K562 (cell line): ENCODE measurements around the gene B3GAT3. TPM values are rescaled to one million over a fixed set of nuclear protein-coding genes. Genes with fewer than 3 reads are reported as not detected.

Experiments
- CXXC5 ChIP-seq: fragments of 250-450 bp; sonication (Bioruptor Pico); IDR thresholded peaks from 2 replicates; pipeline ENCODE4 v1.8.0; 2022; ENCODE audit warnings: inconsistent platforms, mild to moderate bottlenecking, moderate library complexity
- EP400 ChIP-seq: fragments of 450-650 bp; IDR thresholded peaks from 2 replicates; pipeline ENCODE4 v1.6.1; 2017; ENCODE audit warnings: antibody characterized with exemption, mild to moderate bottlenecking, moderate library complexity
- ETV1 ChIP-seq: fragments of 450-650 bp; conservative IDR thresholded peaks from 2 replicates; pipeline ENCODE4 v1.6.1; 2016; ENCODE audit warnings: missing genetic modification characterization, control low read depth, low read depth, missing compliant biosample characterization
- KAT7 ChIP-seq: sonication (generic); formaldehyde crosslinking; IDR thresholded peaks from 2 replicates; pipeline ENCODE4 v1.8.0; 2022; ENCODE audit warnings: missing genetic modification reagents, mild to moderate bottlenecking, borderline replicate concordance
- RBM39 ChIP-seq: fragments of 200-400 bp; formaldehyde crosslinking; optimal IDR thresholded peaks from 2 replicates; pipeline ENCODE3; 2018; ENCODE audit warnings: low read depth, low read length
- SMC3 ChIP-seq: conservative IDR thresholded peaks from 2 replicates; pipeline ENCODE4 v1.6.1; 2011; ENCODE audit warnings: low read depth, low read length, improper control_type of control experiment; ENCODE audit not compliant: insufficient read depth
- SUPT5H ChIP-seq: fragments of 450-650 bp; IDR thresholded peaks from 2 replicates; pipeline ENCODE4 v1.6.1; 2016
- ZNF134 ChIP-seq: fragments of 250-450 bp; sonication (Bioruptor Pico); conservative IDR thresholded peaks from 2 replicates; pipeline ENCODE4 v1.4.0; 2020
- polyA plus RNA-seq, 8 experiments: library from polyadenylated mRNA; depleted of rRNA in 4 of 8; stranded (reverse) in 5 of 8; unstranded in 3 of 8; fragments of >200 nt; fragmentation: Nextera tagmentation in 2 of 8; fragmentation: Illumina TruSeq in 1 of 8; extraction: Ambion mirVana in 2 of 8; extraction: Trizol in 1 of 8; gene quantifications; 2 replicates each; pipeline versions ENCODE4 v1.2.1 to v1.2.3, GENCODE V29; 2011 to 2014; ENCODE audit warnings: inconsistent platforms in 1 of 8, missing spikeins in 1 of 8
- total RNA-seq, 7 experiments: library from RNA; depleted of rRNA in 6 of 7; stranded (reverse); fragments of >200 nt in 6 of 7; fragmentation: Illumina TruSeq in 2 of 7; extraction: Trizol in 2 of 7; gene quantifications; 2 replicates each; pipeline versions ENCODE4 v1.2.1 to v1.2.3, GENCODE V29; 2011 to 2021; ENCODE audit warnings: low replicate concordance in 1 of 7
- TF ChIP-seq, protein P1 (sequence below), 2 experiments: fragments of 450-650 bp in 1 of 2; IDR thresholded peaks; 2 replicates each; pipeline ENCODE4 v1.6.1; 2011 to 2017; ENCODE audit warnings: low read depth in 2 of 2, antibody characterized with exemption in 1 of 2, borderline replicate concordance in 1 of 2, low read length in 1 of 2, mild to moderate bottlenecking in 1 of 2, mixed read lengths in 1 of 2; ENCODE audit not compliant: control insufficient read depth in 1 of 2
- TF ChIP-seq, protein P2 (sequence below): conservative IDR thresholded peaks from 2 replicates; pipeline ENCODE4 v1.6.1; 2011; ENCODE audit warnings: low read depth, mild to moderate bottlenecking, low read length; ENCODE audit not compliant: control insufficient read depth
- TF ChIP-seq, protein P3 (sequence below): fragments of 150-350 bp; conservative IDR thresholded peaks from 2 replicates; pipeline ENCODE4 v1.6.1; 2014; ENCODE audit warnings: low read length
- TF ChIP-seq, protein P4 (sequence below): fragments of 250-450 bp; sonication (Bioruptor Pico); IDR thresholded peaks from 2 replicates; pipeline ENCODE4 v1.9.0; 2021; ENCODE audit warnings: mild to moderate bottlenecking, inconsistent platforms
- TF ChIP-seq, protein P5 (sequence below), 2 experiments: IDR thresholded peaks; 2 replicates each; pipeline ENCODE4 v1.6.1; 2012; ENCODE audit warnings: improper control_type of control experiment in 2 of 2, low read depth in 2 of 2, low read length in 2 of 2, borderline replicate concordance in 1 of 2

B3GAT3 gene
- total and polyA plus RNA-seq, 9 of the 15 experiments (the other 6 are each of a cell fraction or from before 2014, with no cell fraction given), result 0.30 to 64.0 (median 21.4) TPM

DNA sequence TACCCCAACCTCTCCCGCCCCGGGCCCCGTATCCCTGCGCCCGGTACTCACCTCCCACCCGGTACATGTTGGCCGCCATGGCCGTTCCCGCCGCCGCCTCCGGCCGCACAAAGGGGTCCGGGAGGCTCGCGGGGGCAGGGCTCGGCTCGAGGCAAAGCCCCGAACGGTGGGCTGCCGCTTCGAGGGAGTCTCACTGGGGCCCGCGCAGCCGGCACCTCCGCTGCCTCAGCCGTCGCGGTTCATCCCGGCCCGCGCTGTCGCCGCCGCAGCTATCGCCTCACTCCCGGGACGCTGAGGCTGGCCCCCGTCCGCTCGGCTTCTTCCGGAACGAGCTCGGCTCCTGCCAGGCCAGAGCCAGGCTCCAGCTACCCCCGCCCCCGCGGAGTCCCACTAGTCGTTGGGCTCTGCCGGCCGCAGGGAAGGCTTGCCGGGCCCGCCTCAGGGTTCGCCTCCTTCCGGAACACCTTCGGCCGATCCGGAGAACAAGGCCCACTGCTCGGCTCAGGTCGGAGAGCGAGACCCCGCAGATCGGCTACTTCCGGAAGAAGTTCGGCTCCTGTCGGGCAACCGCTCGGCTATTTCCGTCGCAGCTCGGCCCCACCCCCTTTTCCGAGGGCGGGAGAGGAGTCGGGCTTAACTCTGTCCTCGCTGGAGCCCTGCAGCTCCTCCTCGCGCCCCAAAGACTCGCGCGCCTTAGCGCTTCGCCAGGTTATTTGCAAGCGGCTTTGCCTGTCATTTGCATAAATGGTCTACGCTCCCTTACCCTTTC lies 20.2 kb downstream of the B3GAT3 start, which contains the start of gene MTA2 (continued):
- peak; percentile 77 for TF ChIP-seq SUPT5H
- TF ChIP-seq, protein P1, sequence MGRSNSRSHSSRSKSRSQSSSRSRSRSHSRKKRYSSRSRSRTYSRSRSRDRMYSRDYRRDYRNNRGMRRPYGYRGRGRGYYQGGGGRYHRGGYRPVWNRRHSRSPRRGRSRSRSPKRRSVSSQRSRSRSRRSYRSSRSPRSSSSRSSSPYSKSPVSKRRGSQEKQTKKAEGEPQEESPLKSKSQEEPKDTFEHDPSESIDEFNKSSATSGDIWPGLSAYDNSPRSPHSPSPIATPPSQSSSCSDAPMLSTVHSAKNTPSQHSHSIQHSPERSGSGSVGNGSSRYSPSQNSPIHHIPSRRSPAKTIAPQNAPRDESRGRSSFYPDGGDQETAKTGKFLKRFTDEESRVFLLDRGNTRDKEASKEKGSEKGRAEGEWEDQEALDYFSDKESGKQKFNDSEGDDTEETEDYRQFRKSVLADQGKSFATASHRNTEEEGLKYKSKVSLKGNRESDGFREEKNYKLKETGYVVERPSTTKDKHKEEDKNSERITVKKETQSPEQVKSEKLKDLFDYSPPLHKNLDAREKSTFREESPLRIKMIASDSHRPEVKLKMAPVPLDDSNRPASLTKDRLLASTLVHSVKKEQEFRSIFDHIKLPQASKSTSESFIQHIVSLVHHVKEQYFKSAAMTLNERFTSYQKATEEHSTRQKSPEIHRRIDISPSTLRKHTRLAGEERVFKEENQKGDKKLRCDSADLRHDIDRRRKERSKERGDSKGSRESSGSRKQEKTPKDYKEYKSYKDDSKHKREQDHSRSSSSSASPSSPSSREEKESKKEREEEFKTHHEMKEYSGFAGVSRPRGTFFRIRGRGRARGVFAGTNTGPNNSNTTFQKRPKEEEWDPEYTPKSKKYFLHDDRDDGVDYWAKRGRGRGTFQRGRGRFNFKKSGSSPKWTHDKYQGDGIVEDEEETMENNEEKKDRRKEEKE (IDR thresholded peaks at IDR 0.05; ENCODE audit: borderline replicate concordance in 1 of 2, control insufficient read depth in 1 of 2, low read depth in 2 of 2, low read length in 1 of 2), result 0 out of 4 replicates have a peak, but pooled peaks of 1 of the 2 experiments have one; percentile 28
- 0 out of 2 replicates have a peak, but pooled peaks have one; percentile 2 for TF ChIP-seq SMC3
- peak; percentile 5; the same call in 1 of the 2 replicates for TF ChIP-seq CXXC5 (CRISPR knock-in tag)
- no peak for TF ChIP-seq ZNF134 (CRISPR knock-in tag)
- TF ChIP-seq, protein P2, sequence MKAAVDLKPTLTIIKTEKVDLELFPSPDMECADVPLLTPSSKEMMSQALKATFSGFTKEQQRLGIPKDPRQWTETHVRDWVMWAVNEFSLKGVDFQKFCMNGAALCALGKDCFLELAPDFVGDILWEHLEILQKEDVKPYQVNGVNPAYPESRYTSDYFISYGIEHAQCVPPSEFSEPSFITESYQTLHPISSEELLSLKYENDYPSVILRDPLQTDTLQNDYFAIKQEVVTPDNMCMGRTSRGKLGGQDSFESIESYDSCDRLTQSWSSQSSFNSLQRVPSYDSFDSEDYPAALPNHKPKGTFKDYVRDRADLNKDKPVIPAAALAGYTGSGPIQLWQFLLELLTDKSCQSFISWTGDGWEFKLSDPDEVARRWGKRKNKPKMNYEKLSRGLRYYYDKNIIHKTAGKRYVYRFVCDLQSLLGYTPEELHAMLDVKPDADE, result no peak
- TF ChIP-seq, protein P3, sequence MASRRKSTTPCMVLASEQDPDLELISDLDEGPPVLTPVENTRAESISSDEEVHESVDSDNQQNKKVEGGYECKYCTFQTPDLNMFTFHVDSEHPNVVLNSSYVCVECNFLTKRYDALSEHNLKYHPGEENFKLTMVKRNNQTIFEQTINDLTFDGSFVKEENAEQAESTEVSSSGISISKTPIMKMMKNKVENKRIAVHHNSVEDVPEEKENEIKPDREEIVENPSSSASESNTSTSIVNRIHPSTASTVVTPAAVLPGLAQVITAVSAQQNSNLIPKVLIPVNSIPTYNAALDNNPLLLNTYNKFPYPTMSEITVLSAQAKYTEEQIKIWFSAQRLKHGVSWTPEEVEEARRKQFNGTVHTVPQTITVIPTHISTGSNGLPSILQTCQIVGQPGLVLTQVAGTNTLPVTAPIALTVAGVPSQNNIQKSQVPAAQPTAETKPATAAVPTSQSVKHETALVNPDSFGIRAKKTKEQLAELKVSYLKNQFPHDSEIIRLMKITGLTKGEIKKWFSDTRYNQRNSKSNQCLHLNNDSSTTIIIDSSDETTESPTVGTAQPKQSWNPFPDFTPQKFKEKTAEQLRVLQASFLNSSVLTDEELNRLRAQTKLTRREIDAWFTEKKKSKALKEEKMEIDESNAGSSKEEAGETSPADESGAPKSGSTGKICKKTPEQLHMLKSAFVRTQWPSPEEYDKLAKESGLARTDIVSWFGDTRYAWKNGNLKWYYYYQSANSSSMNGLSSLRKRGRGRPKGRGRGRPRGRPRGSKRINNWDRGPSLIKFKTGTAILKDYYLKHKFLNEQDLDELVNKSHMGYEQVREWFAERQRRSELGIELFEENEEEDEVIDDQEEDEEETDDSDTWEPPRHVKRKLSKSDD, result no peak
- TF ChIP-seq RBM39, result no peak
- TF ChIP-seq ETV1 (tag), result no peak
- TF ChIP-seq, protein P4, sequence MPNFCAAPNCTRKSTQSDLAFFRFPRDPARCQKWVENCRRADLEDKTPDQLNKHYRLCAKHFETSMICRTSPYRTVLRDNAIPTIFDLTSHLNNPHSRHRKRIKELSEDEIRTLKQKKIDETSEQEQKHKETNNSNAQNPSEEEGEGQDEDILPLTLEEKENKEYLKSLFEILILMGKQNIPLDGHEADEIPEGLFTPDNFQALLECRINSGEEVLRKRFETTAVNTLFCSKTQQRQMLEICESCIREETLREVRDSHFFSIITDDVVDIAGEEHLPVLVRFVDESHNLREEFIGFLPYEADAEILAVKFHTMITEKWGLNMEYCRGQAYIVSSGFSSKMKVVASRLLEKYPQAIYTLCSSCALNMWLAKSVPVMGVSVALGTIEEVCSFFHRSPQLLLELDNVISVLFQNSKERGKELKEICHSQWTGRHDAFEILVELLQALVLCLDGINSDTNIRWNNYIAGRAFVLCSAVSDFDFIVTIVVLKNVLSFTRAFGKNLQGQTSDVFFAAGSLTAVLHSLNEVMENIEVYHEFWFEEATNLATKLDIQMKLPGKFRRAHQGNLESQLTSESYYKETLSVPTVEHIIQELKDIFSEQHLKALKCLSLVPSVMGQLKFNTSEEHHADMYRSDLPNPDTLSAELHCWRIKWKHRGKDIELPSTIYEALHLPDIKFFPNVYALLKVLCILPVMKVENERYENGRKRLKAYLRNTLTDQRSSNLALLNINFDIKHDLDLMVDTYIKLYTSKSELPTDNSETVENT (CRISPR knock-in tag), result no peak
- TF ChIP-seq KAT7 (CRISPR knock-in tag), result no peak
- TF ChIP-seq, protein P5, sequence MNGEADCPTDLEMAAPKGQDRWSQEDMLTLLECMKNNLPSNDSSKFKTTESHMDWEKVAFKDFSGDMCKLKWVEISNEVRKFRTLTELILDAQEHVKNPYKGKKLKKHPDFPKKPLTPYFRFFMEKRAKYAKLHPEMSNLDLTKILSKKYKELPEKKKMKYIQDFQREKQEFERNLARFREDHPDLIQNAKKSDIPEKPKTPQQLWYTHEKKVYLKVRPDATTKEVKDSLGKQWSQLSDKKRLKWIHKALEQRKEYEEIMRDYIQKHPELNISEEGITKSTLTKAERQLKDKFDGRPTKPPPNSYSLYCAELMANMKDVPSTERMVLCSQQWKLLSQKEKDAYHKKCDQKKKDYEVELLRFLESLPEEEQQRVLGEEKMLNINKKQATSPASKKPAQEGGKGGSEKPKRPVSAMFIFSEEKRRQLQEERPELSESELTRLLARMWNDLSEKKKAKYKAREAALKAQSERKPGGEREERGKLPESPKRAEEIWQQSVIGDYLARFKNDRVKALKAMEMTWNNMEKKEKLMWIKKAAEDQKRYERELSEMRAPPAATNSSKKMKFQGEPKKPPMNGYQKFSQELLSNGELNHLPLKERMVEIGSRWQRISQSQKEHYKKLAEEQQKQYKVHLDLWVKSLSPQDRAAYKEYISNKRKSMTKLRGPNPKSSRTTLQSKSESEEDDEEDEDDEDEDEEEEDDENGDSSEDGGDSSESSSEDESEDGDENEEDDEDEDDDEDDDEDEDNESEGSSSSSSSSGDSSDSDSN (IDR thresholded peaks at IDR 0.05; ENCODE audit: borderline replicate concordance in 1 of 2, low read depth in 2 of 2, low read length in 2 of 2), result peak; percentile 89 to 97; a peak in 3 of 4 replicates
- TF ChIP-seq EP400, result 0 out of 2 replicates have a peak, but pooled peaks have one; percentile 7
